Right lobe of liver (tissue), 4 donors: ENCODE results near the gene PPFIA4.

ENCODE experiments used
- POLR2A ChIP-seq: fragments of 450-650 bp; IDR thresholded peaks from one replicate; pipeline ENCODE4 v1.6.1; 2017; ENCODE audit warnings: antibody characterized with exemption, mild to moderate bottlenecking
- TF ChIP-seq, protein P1 (sequence below), 4 donors: fragments of 200-600 bp in 3 of 4; fragments of 450-650 bp in 1 of 4; IDR thresholded peaks; one replicate each; pipeline versions ENCODE4 v1.5.1 to v1.8.0; 2016 to 2022; ENCODE audit warnings: antibody characterized with exemption in 4 of 4, mild to moderate bottlenecking in 2 of 4
- donor health status: DM: no; HTN: no; CAD: no.
- donor health status: DM: no; HTN: no; CAD: no.
- donor health status: DM: no; HTN: yes; CAD: no.

DNA sequence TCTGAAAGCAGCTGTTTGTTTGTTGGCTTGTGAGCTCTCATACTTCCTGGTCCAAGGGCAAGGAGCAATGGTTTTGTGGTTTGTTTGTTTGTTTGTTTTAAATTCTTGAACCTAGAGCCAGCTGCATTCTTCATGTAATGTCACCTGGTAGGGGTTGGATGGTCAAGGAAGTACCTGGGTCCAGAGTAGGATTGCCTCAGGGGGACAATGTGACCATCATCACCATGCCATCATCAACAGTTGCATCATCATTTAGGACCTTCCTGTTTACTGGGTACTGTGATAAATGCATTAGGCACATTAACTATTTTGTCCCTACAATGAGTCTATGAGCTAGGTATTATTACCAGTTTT is 74.2 kb downstream of the PPFIA4 start:
- TF ChIP-seq, protein P1, sequence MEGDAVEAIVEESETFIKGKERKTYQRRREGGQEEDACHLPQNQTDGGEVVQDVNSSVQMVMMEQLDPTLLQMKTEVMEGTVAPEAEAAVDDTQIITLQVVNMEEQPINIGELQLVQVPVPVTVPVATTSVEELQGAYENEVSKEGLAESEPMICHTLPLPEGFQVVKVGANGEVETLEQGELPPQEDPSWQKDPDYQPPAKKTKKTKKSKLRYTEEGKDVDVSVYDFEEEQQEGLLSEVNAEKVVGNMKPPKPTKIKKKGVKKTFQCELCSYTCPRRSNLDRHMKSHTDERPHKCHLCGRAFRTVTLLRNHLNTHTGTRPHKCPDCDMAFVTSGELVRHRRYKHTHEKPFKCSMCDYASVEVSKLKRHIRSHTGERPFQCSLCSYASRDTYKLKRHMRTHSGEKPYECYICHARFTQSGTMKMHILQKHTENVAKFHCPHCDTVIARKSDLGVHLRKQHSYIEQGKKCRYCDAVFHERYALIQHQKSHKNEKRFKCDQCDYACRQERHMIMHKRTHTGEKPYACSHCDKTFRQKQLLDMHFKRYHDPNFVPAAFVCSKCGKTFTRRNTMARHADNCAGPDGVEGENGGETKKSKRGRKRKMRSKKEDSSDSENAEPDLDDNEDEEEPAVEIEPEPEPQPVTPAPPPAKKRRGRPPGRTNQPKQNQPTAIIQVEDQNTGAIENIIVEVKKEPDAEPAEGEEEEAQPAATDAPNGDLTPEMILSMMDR (IDR thresholded peaks at IDR 0.05): no peak
- TF ChIP-seq POLR2A: no peak
